NB4 (cell line): ENCODE results near the gene SPTBN4.

Source experiments
- CTCF ChIP-seq: IDR thresholded peaks from one replicate; pipeline ENCODE4 v1.5.1; 2012; ENCODE audit warnings: low read depth, low read length
- POLR2A ChIP-seq: IDR thresholded peaks from 2 replicates; pipeline ENCODE4 v1.6.1; 2011; ENCODE audit warnings: mild to moderate bottlenecking; ENCODE audit not compliant: insufficient read length; ENCODE audit errors: extremely low read depth

GRCh38 chr19:40452016-40452415 is 14.8 kb upstream of the SPTBN4 start:
- TF ChIP-seq CTCF (no peak), POLR2A (no peak)
